Fibroblast of skin of scalp (primary cell): Measurements from ENCODE around the gene PGD.
A peak's percentile ranks its signal among the peaks of the same experiment; 100 is the strongest.
"Not testable (repeated sequence)": the region's sequence is repeated elsewhere in the genome, so short reads cannot be mapped to it uniquely, and the experiment has no call there.

Source experiments
- DNase-seq: peaks from one replicate; pipeline ENCODE4 v3.0.0-alpha.2; 2013

PGD gene

GRCh38 chr1:10399444-10399941 lies 629 bp downstream of the PGD start:
- peak; percentile 17 for DNase-seq

GRCh38 chr1:10400013-10400412 lies 1.1 kb downstream of the PGD start:
- no peak for DNase-seq

GRCh38 chr1:10401281-10401680 lies 2.4 kb downstream of the PGD start:
- DNase-seq, result peak; percentile 75

GRCh38 chr1:10402729-10403274 lies 3.9 kb downstream of the PGD start:
- DNase-seq, result no peak

- DNase-seq, result no peak
Observed at GRCh38 chr1:10407201-10407600, 8.3 kb downstream of the PGD start.

GRCh38 chr1:10415211-10415930 lies 16.5 kb downstream of the PGD start:
- DNase-seq, result peak; percentile 70

- DNase-seq, result not testable (repeated sequence)
Observed at GRCh38 chr1:10415967-10416366, 17.1 kb downstream of the PGD start.

GRCh38 chr1:10418741-10419140 lies 19.9 kb downstream of the PGD start:
- not testable (repeated sequence) for DNase-seq

- no peak for DNase-seq
Observed at GRCh38 chr1:10419351-10419750, 20.5 kb downstream of the PGD start.

- no peak for DNase-seq
Observed at GRCh38 chr1:10421637-10422036, 22.8 kb downstream of the PGD start.

GRCh38 chr1:10424034-10424433 lies 25.2 kb downstream of the PGD start:
- peak; percentile 30 for DNase-seq

GRCh38 chr1:10424651-10425050 lies 25.8 kb downstream of the PGD start:
- DNase-seq, result no peak

GRCh38 chr1:10425826-10426534 lies 27.1 kb downstream of the PGD start:
- not testable (repeated sequence) for DNase-seq

GRCh38 chr1:10426535-10426848 lies 27.6 kb downstream of the PGD start:
- not testable (repeated sequence) for DNase-seq

GRCh38 chr1:10428984-10429383 lies 30.1 kb downstream of the PGD start:
- DNase-seq, result no peak

GRCh38 chr1:10429868-10430215 lies 31.0 kb downstream of the PGD start:
- no peak for DNase-seq

GRCh38 chr1:10430216-10431069 lies 31.6 kb downstream of the PGD start, which contains the start of gene CENPS:
Gene CENPS, plus strand, starts transcription at chr1:10430433. Its CDS starts 85 bp downstream, at chr1:10430518.
- DNase-seq, result peak; percentile 88

- no peak for DNase-seq
Observed at GRCh38 chr1:10431070-10431730, 32.3 kb downstream of the PGD start.

- DNase-seq, result no peak
Observed at GRCh38 chr1:10432910-10433700, 34.2 kb downstream of the PGD start.

- no peak for DNase-seq
Observed at GRCh38 chr1:10433790-10434189, 34.9 kb downstream of the PGD start.

GRCh38 chr1:10434590-10434989 lies 35.7 kb downstream of the PGD start:
- DNase-seq, result no peak
